Muscle of arm (tissue), 12 donors: Measurements from ENCODE around the gene LPIN2. TPM values are rescaled to one million over a fixed set of nuclear protein-coding genes. Genes with fewer than 3 reads are reported as not detected.

Experiments used
- DNase-seq: peaks from one replicate; pipeline ENCODE4 v3.0.0-alpha.2; 2013
- polyA plus RNA-seq, 12 donors: library from polyadenylated mRNA; unstranded; fragments of 120-200 nt; gene quantifications; one replicate each; pipeline ENCODE4 v1.2.1, GENCODE V29; 2013; ENCODE audit not compliant: insufficient read length in 12 of 12

LPIN2 gene
- polyA plus RNA-seq, 12 donors, result 10.5 to 21.1 (median 14.2) TPM; not detected in 1

- DNase-seq, result no peak
Measured at GRCh38 chr18:2982022-2982421, 30.9 kb downstream of the LPIN2 start.

- no peak for DNase-seq
Measured at GRCh38 chr18:2981212-2981728, 31.7 kb downstream of the LPIN2 start.

- no peak for DNase-seq
Measured at GRCh38 chr18:2979871-2980790, 32.8 kb downstream of the LPIN2 start.

GRCh38 chr18:2979129-2979528, 33.8 kb downstream of the LPIN2 start:
- DNase-seq, result no peak

GRCh38 chr18:2978661-2979106, 34.3 kb downstream of the LPIN2 start:
- no peak for DNase-seq

- no peak for DNase-seq
Measured at GRCh38 chr18:2978208-2978607, 34.7 kb downstream of the LPIN2 start.

- DNase-seq, result no peak
Measured at GRCh38 chr18:2976218-2977132, 36.5 kb downstream of the LPIN2 start.

- DNase-seq, result no peak
Measured at GRCh38 chr18:2974731-2975130, 38.2 kb downstream of the LPIN2 start.

- no peak for DNase-seq
Measured at GRCh38 chr18:2971741-2972552, 41.0 kb downstream of the LPIN2 start.

- DNase-seq, result no peak
Measured at GRCh38 chr18:2970772-2971659, 41.9 kb downstream of the LPIN2 start.

- no peak for DNase-seq
Measured at GRCh38 chr18:2970344-2970743, 42.6 kb downstream of the LPIN2 start.

GRCh38 chr18:2969695-2970094, 43.2 kb downstream of the LPIN2 start:
- no peak for DNase-seq

GRCh38 chr18:2968606-2969005, 44.3 kb downstream of the LPIN2 start:
- DNase-seq, result no peak

- DNase-seq, result no peak
Measured at GRCh38 chr18:2967820-2968219, 45.1 kb downstream of the LPIN2 start.

GRCh38 chr18:2967357-2967756, 45.6 kb downstream of the LPIN2 start:
- no peak for DNase-seq

- DNase-seq, result no peak
Measured at GRCh38 chr18:2966560-2966959, 46.4 kb downstream of the LPIN2 start.

GRCh38 chr18:2965797-2966196, 47.1 kb downstream of the LPIN2 start:
- DNase-seq, result no peak

GRCh38 chr18:2964361-2965010, 48.5 kb downstream of the LPIN2 start:
- no peak for DNase-seq
